GM06990 (cell line): ENCODE results near the gene LRRC55.

Source experiments
- DNase-seq: peaks from one replicate; pipeline ENCODE4 v3.0.0-alpha.2; 2011; ENCODE audit not compliant: insufficient read length; ENCODE audit errors: extremely low read depth
- H3K27me3 ChIP-seq: replicated peaks from 2 replicates; pipeline ENCODE4 v1.6.0; 2011; ENCODE audit warnings: low read length; ENCODE audit not compliant: control insufficient read depth, insufficient read depth
- H3K36me3 ChIP-seq: 2 replicates; pipeline ENCODE4 v1.5.1; 2011; ENCODE audit warnings: low read length; ENCODE audit not compliant: control insufficient read depth, insufficient read depth
- H3K4me3 ChIP-seq: replicated peaks from 2 replicates; pipeline ENCODE4 v1.5.1; 2011; ENCODE audit warnings: low read depth, mild to moderate bottlenecking, control low read depth, low read length
- CTCF ChIP-seq: IDR thresholded peaks from 2 replicates; pipeline ENCODE4 v1.5.1; 2011; ENCODE audit warnings: low read length, control low read depth, mild to moderate bottlenecking, inconsistent platforms; ENCODE audit not compliant: insufficient read depth, poor library complexity, severe bottlenecking

Gene LRRC55

GRCh38 chr11:57181678-57182305, at the start of gene LRRC55:
LRRC55 (plus strand) TSS chr11:57181953; CDS start chr11:57182023, 70 bp downstream.
- peaks cover 6% of the 10 kb centered on the region for H3K27me3 ChIP-seq
- H3K4me3 ChIP-seq, result no peak within 1 kb of the TSS
- H3K36me3 ChIP-seq, result no peaks in the 10 kb centered on the region
- no peak for DNase-seq
- no peak for TF ChIP-seq CTCF

GRCh38 chr11:57133366-57134038, 48.3 kb upstream of the LRRC55 start:
- Histone ChIP-seq H3K4me3 (no peak overlapping the region), H3K27me3 (no peaks in the 10 kb centered on the region; the same call in 1 of the 2 replicates), H3K36me3 (no peaks in the 10 kb centered on the region)
- no peak for DNase-seq
- TF ChIP-seq CTCF, result no peak

- Histone ChIP-seq H3K27me3 (no peaks in the 10 kb centered on the region; the same call in 1 of the 2 replicates), H3K4me3 (no peak overlapping the region), H3K36me3 (no peaks in the 10 kb centered on the region)
- no peak for TF ChIP-seq CTCF
- no peak for DNase-seq
Measured at GRCh38 chr11:57134284-57134683, 47.5 kb upstream of the LRRC55 start.

- no peak for TF ChIP-seq CTCF
- Histone ChIP-seq H3K27me3 (no peaks in the 10 kb centered on the region; the same call in 1 of the 2 replicates), H3K36me3 (no peaks in the 10 kb centered on the region)
Measured at GRCh38 chr11:57135020-57135751, 46.6 kb upstream of the LRRC55 start.

GRCh38 chr11:57140568-57140967, 41.2 kb upstream of the LRRC55 start:
- Histone ChIP-seq H3K36me3 (no peaks in the 10 kb centered on the region), H3K27me3 (no peaks in the 10 kb centered on the region; the same call in 1 of the 2 replicates), H3K4me3 (no peak overlapping the region)
- no peak for DNase-seq
- TF ChIP-seq CTCF, result no peak

More at GRCh38 chr11:57135020-57135751, 46.6 kb upstream of the LRRC55 start:
- H3K4me3 ChIP-seq, result no peak overlapping the region
- DNase-seq, result no peak
